ENCODE measurements around the gene FBXO3. TPM values are rescaled to one million over a fixed set of nuclear protein-coding genes. Genes with fewer than 3 reads are reported as not detected.
A peak's percentile ranks its signal among the peaks of the same experiment; 100 is the strongest.
"Not testable (repeated sequence)": the region's sequence is repeated elsewhere in the genome, so short reads cannot be mapped to it uniquely, and the experiment has no call there.

The FBXO3 gene
- total RNA-seq, 1 experiment from 2014 or later: 22.5 TPM

- ChIA-PET POLR2A (ENCODE audit: unreplicated experiment) (interaction anchor here (0.6 kb wide), 1 partner anchor 108 kb away, joined by 3 read pairs; no protein-coding TSS in a partner anchor), CTCF (interaction anchor here (0.7 kb wide), 1 partner anchor 33 kb away, joined by 3 read pairs; no protein-coding TSS in a partner anchor)
- H3K79me2 ChIP-seq (ENCODE audit: low read length): peaks cover 60% of the 10 kb centered on the region
- intact Hi-C loops (cut with micrococcal nuclease): loop anchor here (2.0 kb wide), 1 partner anchor 19 kb away; no protein-coding TSS in a partner anchor
- no peak overlapping the region for H2AFZ ChIP-seq (ENCODE audit: low read length)
- ATAC-seq (no peak), DNase-seq (no peak)
- peaks cover 86% of the 10 kb centered on the region for H3K36me3 ChIP-seq (ENCODE audit: low read depth, low read length)
- H3F3A ChIP-seq (ENCODE audit: low read length, unreplicated experiment): peaks cover 12% of the 10 kb centered on the region
- TF ChIP-seq EZH2phosphoT487 (IDR thresholded peaks at IDR 0.05; ENCODE audit: borderline replicate concordance, low read length): no peak
- peaks cover 61% of the 10 kb centered on the region for H3K4me1 ChIP-seq (ENCODE audit: insufficient read depth, low read length)
- no peak overlapping the region for H3K4me3 ChIP-seq (ENCODE audit: low read length)
- H3K9ac ChIP-seq (ENCODE audit: low read length): no peak overlapping the region
- BruUV-seq (replicated peaks): TSS peak; percentile 30
- no peaks in the 10 kb centered on the region for H3K9me2 ChIP-seq (replicated peaks; ENCODE audit: low read length)
- no peaks in the 10 kb centered on the region for H3K9me3 ChIP-seq (ENCODE audit: low read length)
- H3K27ac ChIP-seq (ENCODE audit: low read length): peak overlapping the region; percentile 99
- H3K27me3 ChIP-seq (ENCODE audit: low read length): no peaks in the 10 kb centered on the region
- H3K4me2 ChIP-seq (ENCODE audit: low read length): no peak overlapping the region
- H4K20me1 ChIP-seq (ENCODE audit: low read length): no peaks in the 10 kb centered on the region
Observed at GRCh38 chr11:33709466-33709865, 64.9 kb downstream of the FBXO3 start.

- H3K9me3 ChIP-seq (ENCODE audit: low read length): no peaks in the 10 kb centered on the region
- peaks cover 82% of the 10 kb centered on the region for H3K36me3 ChIP-seq (ENCODE audit: low read depth, low read length)
- H3K4me1 ChIP-seq (ENCODE audit: insufficient read depth, low read length): peaks cover 66% of the 10 kb centered on the region
- no TSS peak for BruUV-seq (replicated peaks)
- H4K20me1 ChIP-seq (ENCODE audit: low read length): no peaks in the 10 kb centered on the region
- H3F3A ChIP-seq (ENCODE audit: low read length, unreplicated experiment): peaks cover 17% of the 10 kb centered on the region
- DNase-seq (peak; percentile 23), ATAC-seq (no peak)
- no peak for TF ChIP-seq CTCF (conservative IDR thresholded peaks at IDR 0.05; ENCODE audit: low read depth, low read length)
- no peak for TF ChIP-seq EZH2 (IDR thresholded peaks at IDR 0.05; ENCODE audit: low read length, unreplicated experiment)
- no peak for TF ChIP-seq EZH2phosphoT487 (IDR thresholded peaks at IDR 0.05; ENCODE audit: borderline replicate concordance, low read length)
- H3K9me2 ChIP-seq (replicated peaks; ENCODE audit: low read length): no peaks in the 10 kb centered on the region
- peak overlapping the region; percentile 26; the same call in 1 of the 2 replicates for H3K9ac ChIP-seq (ENCODE audit: low read length)
- H3K79me2 ChIP-seq (ENCODE audit: low read length): peaks cover 56% of the 10 kb centered on the region
- no peaks in the 10 kb centered on the region for H3K27me3 ChIP-seq (ENCODE audit: low read length)
- ChIA-PET CTCF (interaction anchor here (0.7 kb wide), 1 partner anchor 34 kb away, joined by 3 read pairs; no protein-coding TSS in a partner anchor), POLR2A (ENCODE audit: unreplicated experiment) (interaction anchor here (0.6 to 0.7 kb wide), 2 partner anchors 17 to 20 kb away, joined by 6 to 7 read pairs; no protein-coding TSS in a partner anchor)
- H2AFZ ChIP-seq (ENCODE audit: low read length): no peak overlapping the region
- intact Hi-C loops (cut with micrococcal nuclease): loop anchor here (2.0 kb wide), 1 partner anchor 18 kb away; no protein-coding TSS in a partner anchor
- H3K27ac ChIP-seq (ENCODE audit: low read length): peak overlapping the region; percentile 99
- no peak overlapping the region for H3K4me3 ChIP-seq (ENCODE audit: low read length)
- H3K4me2 ChIP-seq (ENCODE audit: low read length): peak overlapping the region; percentile 48
Observed at GRCh38 chr11:33708985-33709384, 65.3 kb downstream of the FBXO3 start.

- peak; percentile 68 for ATAC-seq
Observed at GRCh38 chr11:33707831-33708230, 66.5 kb downstream of the FBXO3 start.

More at GRCh38 chr11:33707831-33708230, 66.5 kb downstream of the FBXO3 start:
- peaks cover 70% of the 10 kb centered on the region for H3K36me3 ChIP-seq (ENCODE audit: low read depth, low read length)
- H3K79me2 ChIP-seq (ENCODE audit: low read length): peaks cover 45% of the 10 kb centered on the region
- peaks cover 23% of the 10 kb centered on the region for H3F3A ChIP-seq (ENCODE audit: low read length, unreplicated experiment)
- H2AFZ ChIP-seq (ENCODE audit: low read length); H4K20me1 ChIP-seq (ENCODE audit: low read length); CTCF ChIA-PET; H3K9me3 ChIP-seq (ENCODE audit: low read length); H3K9me2 ChIP-seq (replicated peaks; ENCODE audit: low read length); H3K4me2 ChIP-seq (ENCODE audit: low read length); H3K4me3 ChIP-seq (ENCODE audit: low read length); H3K27me3 ChIP-seq (ENCODE audit: low read length); BruUV-seq (replicated peaks): not testable (repeated sequence)
- peak overlapping the region; percentile 99 for H3K27ac ChIP-seq (ENCODE audit: low read length)
- intact Hi-C loops (cut with micrococcal nuclease): loop anchor here (2.0 kb wide), 1 partner anchor 17 kb away; no protein-coding TSS in a partner anchor
- peak overlapping the region; percentile 50; the same call in 1 of the 2 replicates for H3K9ac ChIP-seq (ENCODE audit: low read length)
- DNase-seq: peak; percentile 92
- peaks cover 77% of the 10 kb centered on the region for H3K4me1 ChIP-seq (ENCODE audit: insufficient read depth, low read length)
- POLR2A ChIA-PET (ENCODE audit: unreplicated experiment): interaction anchor here (0.6 to 0.9 kb wide), 2 partner anchors 19 to 29 kb away, joined by 3 to 11 read pairs; no protein-coding TSS in a partner anchor
